AG09309 (cell line): ENCODE data around the gene ATP6V1G1.
A peak's percentile ranks its signal among the peaks of the same experiment; 100 is the strongest.

Experiments
- DNase-seq: peaks from one replicate; pipeline ENCODE4 v3.0.0-alpha.2; 2010; ENCODE audit warnings: low read depth
- H3K4me3 ChIP-seq: 2 replicates; pipeline ENCODE4 v1.5.1; 2011; ENCODE audit warnings: mild to moderate bottlenecking, low read depth, low read length, moderate library complexity; ENCODE audit not compliant: control insufficient read depth
- CTCF ChIP-seq: IDR thresholded peaks from 2 replicates; pipeline ENCODE4 v1.5.1; 2011; ENCODE audit warnings: mild to moderate bottlenecking, low read depth, low read length, inconsistent platforms; ENCODE audit not compliant: insufficient read depth, control insufficient read depth; ENCODE audit errors: missing control alignments

ATP6V1G1 gene

GRCh38 chr9:114551750-114552685, 35.6 kb upstream of the ATP6V1G1 start:
- no peak for TF ChIP-seq CTCF
- peak; percentile 98 for DNase-seq
- no peak overlapping the region for H3K4me3 ChIP-seq

- no peak for TF ChIP-seq CTCF
- no peak for DNase-seq
- H3K4me3 ChIP-seq: no peak overlapping the region
Measured at GRCh38 chr9:114552706-114553105, 34.9 kb upstream of the ATP6V1G1 start.

- no peak overlapping the region for H3K4me3 ChIP-seq
- no peak for TF ChIP-seq CTCF
- no peak for DNase-seq
Measured at GRCh38 chr9:114553202-114553601, 34.4 kb upstream of the ATP6V1G1 start.

GRCh38 chr9:114555696-114556095, 31.9 kb upstream of the ATP6V1G1 start:
- no peak overlapping the region for H3K4me3 ChIP-seq
- no peak for TF ChIP-seq CTCF
- no peak for DNase-seq

GRCh38 chr9:114558027-114558675, 29.4 kb upstream of the ATP6V1G1 start:
- no peak overlapping the region for H3K4me3 ChIP-seq
- DNase-seq: no peak
- no peak for TF ChIP-seq CTCF

GRCh38 chr9:114559830-114560513, 27.6 kb upstream of the ATP6V1G1 start:
- no peak overlapping the region for H3K4me3 ChIP-seq
- no peak for TF ChIP-seq CTCF
- no peak for DNase-seq
